HepG2 (cell line): ENCODE results near the gene KCNK7. TPM values are rescaled to one million over a fixed set of nuclear protein-coding genes. Genes with fewer than 3 reads are reported as not detected.

ENCODE experiments used
- ARNT2 ChIP-seq: sonication (generic); formaldehyde crosslinking; IDR thresholded peaks from 2 replicates; pipeline ENCODE4 v1.8.0; 2022; ENCODE audit warnings: mild to moderate bottlenecking, low read depth, missing genetic modification reagents, moderate library complexity
- PCBP2 ChIP-seq: fragments of 200-400 bp; formaldehyde crosslinking; optimal IDR thresholded peaks from 2 replicates; pipeline ENCODE3; 2018; ENCODE audit warnings: low read length, low read depth; ENCODE audit not compliant: poor library complexity, severe bottlenecking
- SAP130 ChIP-seq: IDR thresholded peaks from 2 replicates; pipeline ENCODE4 v1.6.1; 2016; ENCODE audit warnings: low read depth
- SNAPC4 ChIP-seq: sonication (generic); formaldehyde crosslinking; IDR thresholded peaks from 2 replicates; pipeline ENCODE4 v1.4.0; 2020; ENCODE audit warnings: mild to moderate bottlenecking, missing genetic modification reagents
- SRF ChIP-seq: IDR thresholded peaks from 2 replicates; pipeline ENCODE4 v1.6.1; 2011; ENCODE audit warnings: mild to moderate bottlenecking, low read depth, low read length, moderate library complexity
- TCF12 ChIP-seq, 2 experiments: fragments of 450-650 bp in 1 of 2; sonication (generic) in 1 of 2; formaldehyde crosslinking in 1 of 2; IDR thresholded peaks; 2 replicates each; pipeline versions ENCODE4 v1.6.1 to v1.8.0; 2017 to 2022; ENCODE audit warnings: antibody characterized with exemption in 1 of 2, mild to moderate bottlenecking in 1 of 2, missing genetic modification reagents in 1 of 2, moderate library complexity in 1 of 2
- ZFP36 ChIP-seq: fragments of 150-350 bp; IDR thresholded peaks from 2 replicates; pipeline ENCODE4 v1.6.1; 2018; ENCODE audit warnings: borderline replicate concordance, low read length, low read depth; ENCODE audit not compliant: partially characterized antibody
- ZFP36L2 ChIP-seq: sonication (generic); formaldehyde crosslinking; IDR thresholded peaks from 2 replicates; pipeline ENCODE4 v1.4.0; 2020; ENCODE audit warnings: missing genetic modification reagents
- ZNF136 ChIP-seq: sonication (generic); formaldehyde crosslinking; IDR thresholded peaks from 2 replicates; pipeline ENCODE4 v1.8.1; 2022; ENCODE audit warnings: low read depth, mild to moderate bottlenecking, moderate library complexity, missing genetic modification reagents
- ZNF20 ChIP-seq: sonication (generic); formaldehyde crosslinking; IDR thresholded peaks from 2 replicates; pipeline ENCODE4 v1.4.0; 2020; ENCODE audit warnings: mild to moderate bottlenecking, moderate library complexity, missing genetic modification reagents
- ZNF331 ChIP-seq: sonication (generic); formaldehyde crosslinking; IDR thresholded peaks from 2 replicates; pipeline ENCODE4 v1.4.0; 2020; ENCODE audit warnings: missing genetic modification reagents
- ZNF350 ChIP-seq: sonication (generic); formaldehyde crosslinking; IDR thresholded peaks from 2 replicates; pipeline ENCODE4 v1.4.0; 2020; ENCODE audit warnings: mild to moderate bottlenecking, low read depth, missing genetic modification reagents, borderline replicate concordance
- ZNF550 ChIP-seq: sonication (generic); formaldehyde crosslinking; IDR thresholded peaks from 2 replicates; pipeline ENCODE4 v1.4.0; 2020; ENCODE audit warnings: mild to moderate bottlenecking, missing genetic modification reagents, borderline replicate concordance
- ZNF605 ChIP-seq: sonication (generic); formaldehyde crosslinking; IDR thresholded peaks from 2 replicates; pipeline ENCODE4 v1.8.0; 2022; ENCODE audit warnings: mild to moderate bottlenecking, missing genetic modification reagents
- ZNF660 ChIP-seq: sonication (generic); formaldehyde crosslinking; IDR thresholded peaks from 2 replicates; pipeline ENCODE4 v1.5.1; 2020; ENCODE audit warnings: mild to moderate bottlenecking, low read depth, missing genetic modification reagents, borderline replicate concordance
- ZNF737 ChIP-seq: sonication (generic); formaldehyde crosslinking; IDR thresholded peaks from 2 replicates; pipeline ENCODE4 v1.5.0; 2020; ENCODE audit warnings: missing genetic modification reagents, mild to moderate bottlenecking, borderline replicate concordance
- ZNF75D ChIP-seq: sonication (generic); formaldehyde crosslinking; IDR thresholded peaks from 2 replicates; pipeline ENCODE4 v1.8.1; 2023; ENCODE audit warnings: missing genetic modification reagents, mild to moderate bottlenecking, borderline replicate concordance
- ZSCAN20 ChIP-seq: sonication (generic); formaldehyde crosslinking; IDR thresholded peaks from 2 replicates; pipeline ENCODE4 v1.4.0; 2020; ENCODE audit warnings: missing genetic modification reagents, mild to moderate bottlenecking, borderline replicate concordance
- polyA plus RNA-seq, 8 experiments: library from polyadenylated mRNA; depleted of rRNA in 3 of 8; stranded (reverse) in 7 of 8; unstranded in 1 of 8; fragments of >200 nt; fragmentation: Illumina TruSeq in 4 of 8; extraction: Trizol in 4 of 8; gene quantifications; 2 replicates each; pipeline versions ENCODE4 v1.2.1 to v1.2.3, GENCODE V29; 2011 to 2016; ENCODE audit warnings: low read depth in 4 of 8, missing spikeins in 1 of 8, mixed read lengths in 1 of 8; ENCODE audit not compliant: insufficient read depth in 1 of 8
- total RNA-seq, 5 experiments: library from RNA; depleted of rRNA; stranded (reverse); fragments of >200 nt; fragmentation: Illumina TruSeq; extraction: Trizol; gene quantifications; 2 replicates each; pipeline ENCODE4 v1.2.3, GENCODE V29; 2016; ENCODE audit warnings: low read depth in 1 of 5
- TF ChIP-seq, protein P1 (sequence below): sonication (generic); formaldehyde crosslinking; IDR thresholded peaks from 2 replicates; pipeline ENCODE4 v1.4.0; 2020; ENCODE audit warnings: missing genetic modification reagents, mild to moderate bottlenecking, borderline replicate concordance
- TF ChIP-seq, protein P2 (sequence below): conservative IDR thresholded peaks from 2 replicates; pipeline ENCODE4 v1.6.1; 2018; ENCODE audit warnings: missing genetic modification reagents

The KCNK7 gene
- total and polyA plus RNA-seq, 2 of the 13 experiments (the other 11 are each of a cell fraction or from before 2014, with no cell fraction given), result 0.11 TPM; not detected in 1

DNA sequence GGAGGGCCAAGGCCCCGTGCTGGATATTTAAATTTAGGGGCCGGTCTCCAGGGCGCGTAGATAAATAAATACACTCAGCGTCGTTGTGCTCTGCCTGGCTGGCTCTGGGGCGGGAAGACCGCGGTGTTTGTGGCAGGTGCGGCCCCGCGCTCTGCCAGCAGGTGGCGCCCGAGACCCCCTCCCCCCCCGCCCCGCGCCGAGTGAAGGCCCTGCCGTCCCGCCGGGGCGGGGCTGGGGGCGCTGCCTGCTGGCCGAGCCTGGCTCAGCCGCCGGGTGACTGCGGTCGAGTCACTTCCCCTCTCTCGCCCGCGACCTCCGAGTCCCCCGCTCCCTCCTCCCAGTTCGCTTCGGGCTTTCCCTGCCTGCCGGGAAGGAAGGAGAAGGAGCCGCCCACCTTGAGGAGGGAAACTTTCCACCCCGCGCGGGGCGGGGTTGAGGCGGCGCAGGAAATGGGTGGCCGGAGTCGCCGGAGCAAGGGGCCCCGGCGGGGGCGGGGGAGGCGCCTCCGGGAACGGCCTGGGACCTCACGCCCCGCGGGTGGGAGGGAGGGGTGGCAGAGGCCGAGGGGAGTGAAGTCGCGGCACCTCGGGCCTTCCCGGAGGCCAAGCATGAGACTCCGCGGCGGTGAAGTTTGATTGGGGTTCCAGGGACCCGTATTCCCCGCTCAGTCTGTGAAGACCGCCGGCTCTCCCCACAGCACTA, 21.3 kb downstream of the KCNK7 start (continued):
- TF ChIP-seq, protein P1, sequence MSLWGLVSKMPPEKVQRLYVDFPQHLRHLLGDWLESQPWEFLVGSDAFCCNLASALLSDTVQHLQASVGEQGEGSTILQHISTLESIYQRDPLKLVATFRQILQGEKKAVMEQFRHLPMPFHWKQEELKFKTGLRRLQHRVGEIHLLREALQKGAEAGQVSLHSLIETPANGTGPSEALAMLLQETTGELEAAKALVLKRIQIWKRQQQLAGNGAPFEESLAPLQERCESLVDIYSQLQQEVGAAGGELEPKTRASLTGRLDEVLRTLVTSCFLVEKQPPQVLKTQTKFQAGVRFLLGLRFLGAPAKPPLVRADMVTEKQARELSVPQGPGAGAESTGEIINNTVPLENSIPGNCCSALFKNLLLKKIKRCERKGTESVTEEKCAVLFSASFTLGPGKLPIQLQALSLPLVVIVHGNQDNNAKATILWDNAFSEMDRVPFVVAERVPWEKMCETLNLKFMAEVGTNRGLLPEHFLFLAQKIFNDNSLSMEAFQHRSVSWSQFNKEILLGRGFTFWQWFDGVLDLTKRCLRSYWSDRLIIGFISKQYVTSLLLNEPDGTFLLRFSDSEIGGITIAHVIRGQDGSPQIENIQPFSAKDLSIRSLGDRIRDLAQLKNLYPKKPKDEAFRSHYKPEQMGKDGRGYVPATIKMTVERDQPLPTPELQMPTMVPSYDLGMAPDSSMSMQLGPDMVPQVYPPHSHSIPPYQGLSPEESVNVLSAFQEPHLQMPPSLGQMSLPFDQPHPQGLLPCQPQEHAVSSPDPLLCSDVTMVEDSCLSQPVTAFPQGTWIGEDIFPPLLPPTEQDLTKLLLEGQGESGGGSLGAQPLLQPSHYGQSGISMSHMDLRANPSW (CRISPR knock-in tag), result no peak
- no peak for TF ChIP-seq PCBP2
- TF ChIP-seq ZSCAN20, result no peak
- no peak for TF ChIP-seq ZNF350 (CRISPR knock-in tag)
- TF ChIP-seq ZNF136 (CRISPR knock-in tag), result no peak
- 0 out of 2 replicates have a peak, but pooled peaks have one; percentile 49 for TF ChIP-seq ARNT2 (CRISPR knock-in tag)
- no peak for TF ChIP-seq ZNF737 (CRISPR knock-in tag)
- no peak for TF ChIP-seq SRF
- TF ChIP-seq SNAPC4 (CRISPR knock-in tag), result no peak
- peak; percentile 75; the same call in 1 of the 2 replicates for TF ChIP-seq SAP130 (CRISPR knock-in tag)
- no peak for TF ChIP-seq ZNF605 (CRISPR knock-in tag)
- TF ChIP-seq ZNF20, result no peak
- TF ChIP-seq ZNF75D, result no peak
- TF ChIP-seq ZFP36, result no peak
- no peak for TF ChIP-seq ZNF660 (CRISPR knock-in tag)
- TF ChIP-seq, protein P2, sequence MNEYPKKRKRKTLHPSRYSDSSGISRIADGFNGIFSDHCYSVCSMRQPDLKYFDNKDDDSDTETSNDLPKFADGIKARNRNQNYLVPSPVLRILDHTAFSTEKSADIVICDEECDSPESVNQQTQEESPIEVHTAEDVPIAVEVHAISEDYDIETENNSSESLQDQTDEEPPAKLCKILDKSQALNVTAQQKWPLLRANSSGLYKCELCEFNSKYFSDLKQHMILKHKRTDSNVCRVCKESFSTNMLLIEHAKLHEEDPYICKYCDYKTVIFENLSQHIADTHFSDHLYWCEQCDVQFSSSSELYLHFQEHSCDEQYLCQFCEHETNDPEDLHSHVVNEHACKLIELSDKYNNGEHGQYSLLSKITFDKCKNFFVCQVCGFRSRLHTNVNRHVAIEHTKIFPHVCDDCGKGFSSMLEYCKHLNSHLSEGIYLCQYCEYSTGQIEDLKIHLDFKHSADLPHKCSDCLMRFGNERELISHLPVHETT, result peak; percentile 74; the same call in 1 of the 2 replicates
- TF ChIP-seq TCF12 (IDR thresholded peaks at IDR 0.05), result no peak
- TF ChIP-seq TCF12 (CRISPR knock-in tag; IDR thresholded peaks at IDR 0.05), result peak; percentile 43; the same call in 1 of the 2 replicates
- peak; percentile 10; the same call in 1 of the 2 replicates for TF ChIP-seq ZNF331 (CRISPR knock-in tag)
- TF ChIP-seq ZNF550 (CRISPR knock-in tag), result no peak
- no peak for TF ChIP-seq ZFP36L2 (CRISPR knock-in tag)
